ENCODE measurements around the gene PES1. TPM values are rescaled to one million over a fixed set of nuclear protein-coding genes. Genes with fewer than 3 reads are reported as not detected.

The PES1 gene
- total and polyA plus RNA-seq, 2 donors (not counting 3 experiments of a cell fraction or from before 2014, with no cell fraction given), result 110 to 135 TPM

DNA sequence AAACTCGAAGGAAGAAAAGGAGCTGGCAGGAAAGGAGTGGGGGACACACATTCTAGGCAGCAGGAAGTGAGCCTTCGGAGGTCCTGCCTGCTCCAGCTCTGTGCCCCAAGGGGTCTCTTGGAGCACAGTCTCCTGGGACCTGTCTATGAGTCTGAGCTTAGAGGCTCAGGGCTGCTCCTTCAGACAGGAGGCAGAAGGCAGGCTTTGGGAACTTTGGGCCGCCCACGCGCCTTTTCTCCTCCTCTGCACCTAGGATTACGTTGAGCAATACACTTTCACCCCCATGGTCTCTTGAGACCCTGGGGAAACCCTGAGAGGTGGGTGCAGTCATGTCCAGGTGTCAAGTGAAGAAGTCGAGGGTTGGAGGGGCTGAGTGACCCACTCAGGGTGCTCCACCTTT lies 16.2 kb upstream of the PES1 start:
- H3K36me3 ChIP-seq (ENCODE audit: control insufficient read depth in 2 of 2, extremely low read depth in 1 of 2, insufficient read depth in 2 of 2, low read length in 2 of 2), result peaks cover 0 to 14% of the 10 kb centered on the region in 2 experiments
- no peak for TF ChIP-seq GATA2 (IDR thresholded peaks at IDR 0.05; ENCODE audit: insufficient read depth, insufficient read length, low read depth, low read length)
- TF ChIP-seq, protein P1, sequence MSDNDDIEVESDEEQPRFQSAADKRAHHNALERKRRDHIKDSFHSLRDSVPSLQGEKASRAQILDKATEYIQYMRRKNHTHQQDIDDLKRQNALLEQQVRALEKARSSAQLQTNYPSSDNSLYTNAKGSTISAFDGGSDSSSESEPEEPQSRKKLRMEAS (IDR thresholded peaks at IDR 0.05; ENCODE audit: insufficient read depth, insufficient read length), result no peak
- H4K20me1 ChIP-seq (replicated peaks; ENCODE audit: control insufficient read depth, extremely low read depth, insufficient read depth, low read length), result no peaks in the 10 kb centered on the region
- dilution Hi-C loops (cut with MboI; ENCODE audit: extremely low pct_ligation_motif_present, low sequenced_read_pairs), result no loop called here
- no peak overlapping the region for H2AFZ ChIP-seq (ENCODE audit: low read depth, low read length)
- H3K9ac ChIP-seq (replicated peaks; ENCODE audit: extremely low read depth, insufficient read depth, low read length), result no peak overlapping the region
- ChIA-PET POLR2A (no interaction called here), CTCF (interaction anchor here (1.2 to 5.2 kb wide), 4 partner anchors 8 to 312 kb away, joined by 3 to 59 read pairs (median 28); partner anchors contain the start of gene SLC35E4)
- peak overlapping the region; percentile 73 for H3K27ac ChIP-seq (ENCODE audit: insufficient read depth, low read depth, low read length)
- intact Hi-C loops (cut with micrococcal nuclease), result loop anchor here (1.0 to 10.0 kb wide), 4 partner anchors 26 to 216 kb away; partner anchors contain the start of gene MTFP1
- H3K27me3 ChIP-seq (ENCODE audit: control insufficient read depth in 2 of 2, insufficient read depth in 2 of 2, low read length in 2 of 2), result no peaks in the 10 kb centered on the region
- H3K79me2 ChIP-seq (ENCODE audit: control insufficient read depth, insufficient read depth, low read length), result no peaks in the 10 kb centered on the region
- no peak for FAIRE-seq
- H3K9me1 ChIP-seq (replicated peaks; ENCODE audit: control insufficient read depth, extremely low read depth, insufficient read depth, low read length), result no peaks in the 10 kb centered on the region
- H3K4me2 ChIP-seq (ENCODE audit: insufficient read depth, low read length), result peak overlapping the region; percentile 39
- no peaks in the 10 kb centered on the region for H3K9me3 ChIP-seq (replicated peaks; ENCODE audit: control insufficient read depth, insufficient read depth, low read length)
- no peak for DNase-seq (ENCODE audit: low read depth, low spot score)
- no TSS peak for BruUV-seq (replicated peaks)
- peaks cover 37% of the 10 kb centered on the region for H3K4me1 ChIP-seq (ENCODE audit: control insufficient read depth, extremely low read depth, insufficient read depth, low read length)
- no peak overlapping the region for H3K4me3 ChIP-seq (replicated peaks in 1 of 3; ENCODE audit: insufficient read depth in 1 of 3, low read depth in 1 of 3, low read length in 3 of 3)

DNA sequence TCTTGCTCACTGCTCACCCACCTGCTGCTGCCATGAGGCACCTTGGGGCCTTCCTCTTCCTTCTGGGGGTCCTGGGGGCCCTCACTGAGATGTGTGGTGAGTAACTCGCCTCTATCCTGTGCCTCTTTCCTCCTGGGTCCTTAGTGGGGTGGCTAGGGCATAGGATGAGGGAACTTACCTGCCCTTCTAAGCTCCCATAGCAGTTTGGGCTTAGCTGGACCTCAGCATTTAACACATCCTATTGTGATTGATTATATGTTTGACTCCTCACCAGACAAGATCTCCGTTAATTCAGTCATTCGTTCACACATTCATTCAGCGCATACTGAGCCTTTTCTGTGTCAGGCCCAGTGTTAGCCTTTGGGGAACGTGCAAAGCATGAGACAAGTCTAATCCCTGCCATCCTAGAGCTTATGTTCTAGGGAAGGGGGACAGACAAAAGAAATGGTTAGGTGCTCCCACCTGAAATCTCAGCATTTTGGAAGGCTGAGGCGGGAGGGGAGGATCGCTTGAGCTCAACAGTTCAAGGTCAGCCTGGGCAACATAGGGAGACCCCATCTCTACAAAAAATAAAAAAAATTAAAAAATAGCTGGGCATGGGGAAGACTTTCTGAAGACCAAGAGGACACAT lies 15.7 kb upstream of the PES1 start:
- POLR2A ChIA-PET, result interaction anchor here (0.8 to 1.8 kb wide), 3 partner anchors 16 to 147 kb away, joined by 5 to 8 read pairs (median 8); partner anchors contain the start of gene PES1
- Histone ChIP-seq H3K4me2 (ENCODE audit: insufficient read depth, low read length) (peak overlapping the region; percentile 39), H3K9ac (replicated peaks; ENCODE audit: extremely low read depth, insufficient read depth, low read length) (peak overlapping the region; percentile 39), H3K79me2 (ENCODE audit: control insufficient read depth, insufficient read depth, low read length) (no peaks in the 10 kb centered on the region), H3K27me3 (ENCODE audit: control insufficient read depth in 2 of 2, insufficient read depth in 2 of 2, low read length in 2 of 2) (no peaks in the 10 kb centered on the region), H3K36me3 (ENCODE audit: control insufficient read depth in 2 of 2, extremely low read depth in 1 of 2, insufficient read depth in 2 of 2, low read length in 2 of 2) (peaks cover 0 to 10% of the 10 kb centered on the region in 2 experiments), H3K4me1 (ENCODE audit: control insufficient read depth, extremely low read depth, insufficient read depth, low read length) (peaks cover 37% of the 10 kb centered on the region), H3K4me3 (replicated peaks in 1 of 3; ENCODE audit: insufficient read depth in 1 of 3, low read depth in 1 of 3, low read length in 3 of 3) (peak overlapping the region in 2 of 3 experiments; percentile 21 to 35), H3K27ac (ENCODE audit: insufficient read depth, low read depth, low read length) (peak overlapping the region; percentile 73), H3K9me3 (replicated peaks; ENCODE audit: control insufficient read depth, insufficient read depth, low read length) (no peaks in the 10 kb centered on the region), H3K9me1 (replicated peaks; ENCODE audit: control insufficient read depth, extremely low read depth, insufficient read depth, low read length) (no peaks in the 10 kb centered on the region), H4K20me1 (replicated peaks; ENCODE audit: control insufficient read depth, extremely low read depth, insufficient read depth, low read length) (no peaks in the 10 kb centered on the region), H2AFZ (ENCODE audit: low read depth, low read length) (no peak overlapping the region)
- TSS peak; percentile 73 for BruUV-seq (replicated peaks)
- DNase-seq (ENCODE audit: low read depth, low spot score), result no peak
- no peak for FAIRE-seq
- intact Hi-C loops (cut with micrococcal nuclease), result loop anchor here (1.0 to 10.0 kb wide), 4 partner anchors 27 to 215 kb away; partner anchors contain the start of gene MTFP1
- dilution Hi-C loops (cut with MboI; ENCODE audit: extremely low pct_ligation_motif_present, low sequenced_read_pairs), result no loop called here
- CTCF ChIA-PET, result interaction anchor here (0.6 to 5.2 kb wide), 9 partner anchors 8 to 149 kb away, joined by 3 to 59 read pairs (median 6); partner anchors contain the start of genes PES1 and SLC35E4
- no peak for TF ChIP-seq POLR2AphosphoS5 (IDR thresholded peaks at IDR 0.05; ENCODE audit: insufficient read depth, low read depth, low read length)
- TF ChIP-seq, protein P2, sequence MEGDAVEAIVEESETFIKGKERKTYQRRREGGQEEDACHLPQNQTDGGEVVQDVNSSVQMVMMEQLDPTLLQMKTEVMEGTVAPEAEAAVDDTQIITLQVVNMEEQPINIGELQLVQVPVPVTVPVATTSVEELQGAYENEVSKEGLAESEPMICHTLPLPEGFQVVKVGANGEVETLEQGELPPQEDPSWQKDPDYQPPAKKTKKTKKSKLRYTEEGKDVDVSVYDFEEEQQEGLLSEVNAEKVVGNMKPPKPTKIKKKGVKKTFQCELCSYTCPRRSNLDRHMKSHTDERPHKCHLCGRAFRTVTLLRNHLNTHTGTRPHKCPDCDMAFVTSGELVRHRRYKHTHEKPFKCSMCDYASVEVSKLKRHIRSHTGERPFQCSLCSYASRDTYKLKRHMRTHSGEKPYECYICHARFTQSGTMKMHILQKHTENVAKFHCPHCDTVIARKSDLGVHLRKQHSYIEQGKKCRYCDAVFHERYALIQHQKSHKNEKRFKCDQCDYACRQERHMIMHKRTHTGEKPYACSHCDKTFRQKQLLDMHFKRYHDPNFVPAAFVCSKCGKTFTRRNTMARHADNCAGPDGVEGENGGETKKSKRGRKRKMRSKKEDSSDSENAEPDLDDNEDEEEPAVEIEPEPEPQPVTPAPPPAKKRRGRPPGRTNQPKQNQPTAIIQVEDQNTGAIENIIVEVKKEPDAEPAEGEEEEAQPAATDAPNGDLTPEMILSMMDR (IDR thresholded peaks at IDR 0.05; ENCODE audit: extremely low read depth in 1 of 2, insufficient read depth in 1 of 2, low read depth in 1 of 2, low read length in 2 of 2), result no peak
- TF ChIP-seq JUN (IDR thresholded peaks at IDR 0.05; ENCODE audit: borderline replicate concordance, insufficient read depth, insufficient read length, low read depth), result no peak
- no peak for TF ChIP-seq FOS (IDR thresholded peaks at IDR 0.05; ENCODE audit: borderline replicate concordance, insufficient read depth, low read length)
- TF ChIP-seq, protein P1 (IDR thresholded peaks at IDR 0.05; ENCODE audit: insufficient read depth, insufficient read length), result no peak
- no peak for TF ChIP-seq MYC (IDR thresholded peaks at IDR 0.05; ENCODE audit: low read depth, low read length)
- no peak for TF ChIP-seq EZH2 (IDR thresholded peaks at IDR 0.05; ENCODE audit: borderline replicate concordance, low read depth, low read length, severe bottlenecking)
- TF ChIP-seq POLR2A (IDR thresholded peaks at IDR 0.05; ENCODE audit: low read depth, low read length), result no peak
- TF ChIP-seq GATA2 (IDR thresholded peaks at IDR 0.05; ENCODE audit: insufficient read depth, insufficient read length, low read depth, low read length), result no peak

All from endothelial cell of umbilical vein (primary cell).